ENCODE measurements around the gene MATN3. TPM values are rescaled to one million over a fixed set of nuclear protein-coding genes. Genes with fewer than 3 reads are reported as not detected.

The MATN3 gene
- total RNA-seq, 1 donor from 2014 or later, result 0.56 TPM

- peak; percentile 39 for ATAC-seq
These were observed 23.6 kb upstream of the MATN3 start for GRCh38 chr2:20035955-20036666.

DNA sequence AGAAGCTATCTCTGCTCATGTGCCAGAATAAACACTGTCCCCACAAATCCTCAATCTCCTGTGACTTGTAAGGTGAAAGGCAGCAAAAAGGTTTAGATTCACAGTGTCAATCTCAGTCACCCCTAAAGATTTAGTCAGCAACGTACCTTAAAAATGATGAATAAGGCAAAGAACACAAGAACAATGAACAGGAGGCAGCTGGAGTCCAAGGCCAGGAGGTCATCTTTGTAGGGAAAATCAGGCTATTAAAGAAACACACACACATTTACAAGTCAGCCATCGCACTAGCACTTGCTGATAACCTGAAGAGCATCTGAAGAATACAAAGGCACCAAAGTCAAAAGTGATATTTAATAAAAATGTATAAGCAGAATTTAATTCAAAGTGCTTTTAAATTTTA lies 22.4 kb upstream of the MATN3 start:
- no peak for ATAC-seq

DNA sequence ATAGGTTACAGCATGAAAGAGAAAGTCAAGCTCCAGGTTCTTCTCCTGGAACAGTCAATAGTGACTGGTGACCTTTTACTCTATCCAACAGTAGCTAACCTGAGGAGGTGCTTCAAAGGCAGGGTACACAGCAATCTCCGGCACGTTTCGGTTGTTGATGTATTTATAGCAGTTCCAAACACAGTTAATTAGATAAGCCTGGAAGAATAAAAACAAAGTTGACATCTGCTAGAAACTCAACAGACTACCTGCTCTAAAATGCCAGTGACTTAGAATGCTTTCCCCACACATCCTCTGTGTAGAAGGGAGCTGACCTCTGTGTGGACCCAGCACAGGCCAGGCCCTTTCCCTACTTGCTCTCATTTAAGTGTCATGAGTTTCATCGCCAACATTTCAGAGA lies 21.8 kb upstream of the MATN3 start:
- no peak for ATAC-seq

- ATAC-seq, result no peak
These were observed 20.9 kb upstream of the MATN3 start for GRCh38 chr2:20033322-20033721.

DNA sequence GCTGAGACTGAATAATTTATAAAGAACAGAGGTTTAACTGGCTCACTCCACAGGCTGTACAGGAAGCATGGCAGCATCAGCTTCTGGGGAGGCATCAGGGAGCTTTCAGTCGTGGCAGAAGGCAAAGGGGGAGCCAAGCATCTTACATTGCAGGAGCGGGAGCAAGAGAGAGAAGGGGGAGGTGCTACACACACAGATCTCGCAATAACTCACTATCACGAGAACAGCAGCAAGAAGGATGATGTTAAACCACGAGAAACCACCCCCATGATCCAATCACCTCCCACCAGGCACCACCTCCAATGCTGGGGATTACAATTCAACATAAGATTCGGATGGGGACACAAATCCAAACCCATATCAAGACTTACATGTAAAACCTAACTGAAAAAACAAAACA lies 17.8 kb upstream of the MATN3 start:
- ATAC-seq, result no peak

DNA sequence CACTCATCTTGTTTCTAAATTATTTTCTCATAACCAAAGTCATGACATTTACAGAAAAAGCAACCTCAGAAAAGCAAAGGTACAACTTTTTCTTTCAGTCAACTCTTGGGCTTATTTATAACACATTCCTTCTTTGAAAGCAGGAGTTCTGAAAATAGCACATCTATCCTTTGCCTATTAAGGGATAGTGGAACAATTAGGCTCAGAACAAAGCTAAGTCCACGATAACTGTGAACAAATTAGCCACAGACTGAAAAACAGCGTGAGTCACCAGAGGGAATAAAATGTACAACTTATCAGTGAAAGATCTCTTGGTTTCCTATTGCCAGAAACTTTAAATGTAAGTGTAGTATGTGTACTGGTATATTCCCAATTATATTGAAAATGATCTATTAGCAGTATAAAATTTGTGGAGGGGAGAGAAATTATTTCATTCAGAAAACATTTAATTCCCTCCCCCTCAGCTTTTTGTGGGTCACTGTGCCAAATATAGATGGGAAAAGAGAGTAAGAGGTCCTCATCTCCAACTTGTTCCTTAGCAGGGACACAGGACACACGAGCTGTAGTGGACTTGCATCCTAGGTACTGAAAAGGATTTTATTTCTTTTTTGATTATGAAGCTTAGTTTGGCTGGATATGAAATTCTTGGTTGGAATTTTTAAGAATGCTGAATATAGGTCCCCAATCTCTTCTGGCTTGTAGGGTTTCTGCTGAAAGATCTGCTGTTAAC lies 15.4 kb upstream of the MATN3 start:
- ATAC-seq, result no peak

GRCh38 chr2:20027260-20027677 lies 14.8 kb upstream of the MATN3 start:
- no peak for ATAC-seq

DNA sequence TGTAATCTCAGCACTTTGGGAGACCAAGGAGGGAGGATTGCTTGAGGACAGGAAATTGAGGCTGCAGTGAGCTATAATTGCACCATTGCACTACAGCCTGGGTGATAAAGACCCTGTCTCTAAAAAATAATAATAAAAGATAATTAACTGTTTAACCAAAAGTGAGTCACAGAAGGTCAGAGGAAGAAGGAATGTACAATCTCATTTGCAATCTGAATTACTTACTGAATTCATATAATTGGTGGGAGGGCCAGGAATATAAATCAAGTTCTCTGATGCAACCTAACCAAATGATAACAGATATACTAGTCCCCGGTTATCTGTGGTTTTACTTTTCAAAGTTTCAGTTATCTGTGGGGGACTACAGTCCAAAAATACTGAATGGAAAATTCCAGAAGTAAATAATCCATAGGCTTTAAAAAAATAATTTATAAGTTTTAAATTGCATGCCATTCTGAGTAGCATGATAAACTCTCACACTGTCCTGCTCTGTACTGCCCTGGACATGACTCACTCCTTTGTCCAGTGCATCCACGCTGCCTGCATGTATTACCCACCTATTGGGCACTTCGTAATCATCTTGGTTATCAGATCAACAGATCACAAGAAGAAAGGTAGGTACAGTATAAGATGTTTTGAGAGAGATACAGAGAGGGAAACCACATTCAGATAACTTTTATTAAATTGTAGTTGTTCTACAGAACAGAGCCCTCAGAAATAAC lies 12.8 kb upstream of the MATN3 start:
- ATAC-seq, result no peak

DNA sequence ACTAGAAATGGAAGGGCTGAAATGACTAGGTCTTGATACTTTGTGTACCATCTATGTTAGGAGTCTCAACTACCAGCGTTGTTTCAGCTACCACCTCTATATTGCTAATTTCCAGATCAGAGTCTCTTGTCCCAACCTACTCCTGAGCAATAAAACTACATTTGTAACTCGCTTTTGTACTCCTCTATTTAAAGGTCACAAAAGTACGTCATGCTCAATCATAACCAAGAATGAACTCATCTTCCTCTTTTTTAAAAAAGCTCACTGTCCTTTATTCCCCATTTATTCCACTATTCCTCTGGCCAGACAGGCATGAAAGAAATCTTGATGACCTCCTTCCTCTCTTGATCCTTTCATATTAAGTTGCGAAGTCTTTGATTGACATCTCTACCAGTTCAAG lies 11.2 kb upstream of the MATN3 start:
- ATAC-seq, result no peak

DNA sequence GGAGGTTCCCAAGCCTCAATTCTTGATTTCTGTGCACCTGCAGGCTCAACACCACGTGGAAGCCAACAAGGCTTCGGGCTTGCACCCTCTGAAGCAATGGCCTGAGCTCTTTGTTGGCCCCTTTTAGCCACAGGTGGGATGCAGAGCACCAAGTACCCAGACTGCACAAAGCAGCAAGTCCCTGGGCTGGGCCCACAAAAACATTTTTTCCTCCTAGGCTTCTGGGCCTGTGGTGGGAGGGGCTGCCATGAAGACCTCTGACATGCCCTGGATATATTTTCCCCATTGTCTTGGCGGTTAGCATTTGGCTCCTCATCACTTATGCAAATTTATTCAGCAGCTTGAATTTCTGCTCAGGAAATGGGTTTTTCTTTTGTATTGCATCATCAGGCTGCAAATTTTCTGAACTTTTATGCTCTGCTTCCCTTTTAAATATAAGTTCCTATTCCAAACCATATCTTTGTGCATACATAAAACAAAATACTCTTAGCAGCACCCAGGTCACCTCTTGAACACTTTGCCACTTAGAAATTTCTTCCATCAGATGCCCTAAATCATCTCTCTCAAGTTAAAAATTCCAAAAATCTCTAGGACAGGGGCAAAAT lies 9.0 kb upstream of the MATN3 start:
- ATAC-seq, result no peak

DNA sequence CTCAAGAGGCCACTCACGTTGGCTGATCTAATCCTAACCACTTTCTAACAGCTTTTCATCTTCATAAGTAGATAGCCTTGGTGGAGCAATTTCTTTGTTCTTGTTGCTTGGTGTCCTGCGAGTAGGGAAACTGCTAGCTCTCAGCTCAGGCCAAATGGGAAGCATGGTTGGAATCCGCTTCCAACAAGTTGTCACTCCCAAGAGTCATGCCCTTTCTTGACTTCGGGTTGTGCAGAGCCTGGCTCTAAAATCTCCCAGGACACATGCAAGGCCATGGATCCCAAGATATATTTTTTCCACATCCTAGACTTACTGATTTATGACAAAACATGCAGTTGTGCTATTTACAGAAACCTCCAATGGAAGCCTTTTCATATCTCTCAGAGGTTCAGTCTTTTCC lies 7.3 kb upstream of the MATN3 start:
- no peak for ATAC-seq

GRCh38 chr2:20018601-20019152 lies 6.2 kb upstream of the MATN3 start:
- ATAC-seq, result no peak

- ATAC-seq, result no peak
These were observed 3.9 kb upstream of the MATN3 start for GRCh38 chr2:20016346-20016745.

- peak; percentile 51 for ATAC-seq
These were observed 3.1 kb upstream of the MATN3 start for GRCh38 chr2:20015482-20016083.

GRCh38 chr2:20013126-20013849 lies 820 bp upstream of the MATN3 start:
- ATAC-seq, result peak; percentile 15

DNA sequence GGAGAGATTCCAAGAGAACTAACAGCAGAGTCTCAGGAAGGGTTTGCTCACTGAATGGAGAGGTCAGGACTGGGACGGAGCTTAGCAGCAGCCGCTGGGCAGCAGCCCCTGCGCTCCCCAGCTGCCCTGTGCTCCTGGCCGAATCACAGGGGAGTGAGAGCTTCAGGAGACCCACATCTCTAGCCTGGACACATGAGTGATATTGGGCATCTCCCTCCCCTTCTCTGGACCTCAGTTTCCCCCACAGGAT lies 511 bp downstream of the MATN3 start:
- no peak for ATAC-seq

GRCh38 chr2:20011276-20012031 lies 1.0 kb downstream of the MATN3 start:
- ATAC-seq, result no peak

- no peak for ATAC-seq
These were observed 3.8 kb downstream of the MATN3 start for GRCh38 chr2:20008703-20009102.

GRCh38 chr2:20005891-20006470 lies 6.5 kb downstream of the MATN3 start:
- no peak for ATAC-seq

DNA sequence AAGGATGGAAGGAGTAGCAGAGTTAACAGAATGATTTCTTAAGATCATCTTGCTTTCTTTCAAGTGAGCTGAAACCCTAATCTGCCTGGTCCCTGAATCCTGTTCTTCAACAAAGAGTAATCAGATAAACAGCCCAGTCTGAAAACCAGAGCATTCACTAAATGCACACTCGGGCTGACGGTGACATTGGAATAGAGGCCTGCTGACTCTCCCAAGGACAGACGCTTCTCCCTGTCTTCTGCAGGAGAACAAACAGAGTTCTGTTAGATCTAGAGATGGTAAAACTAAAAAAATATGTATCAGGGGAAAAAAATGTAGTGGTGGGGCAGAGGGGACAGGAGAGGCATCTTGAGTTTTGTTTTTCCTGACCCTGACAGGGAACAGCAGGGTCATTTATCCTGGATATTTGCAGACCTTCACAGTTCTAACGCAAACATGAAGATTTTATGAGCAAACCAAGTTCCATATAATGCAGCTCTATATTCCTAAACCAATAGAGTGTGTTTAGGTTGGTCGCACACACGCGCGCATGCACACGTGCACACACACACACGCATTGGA lies 7.3 kb downstream of the MATN3 start:
- ATAC-seq, result no peak
